ENCODE measurements around the gene SCO2. TPM values are rescaled to one million over a fixed set of nuclear protein-coding genes. Genes with fewer than 3 reads are reported as not detected.

The SCO2 gene
- total RNA-seq, 2 donors from 2014 or later = 0.89 to 2.3 TPM

- DNase-seq = no peak
- H3K27ac ChIP-seq (ENCODE audit: low read depth, low read length) = no peak overlapping the region
- Mint-ChIP-seq H3K27ac (no peak overlapping the region), H3K36me3 (ENCODE audit: low read depth) (no peaks in the 10 kb centered on the region), H3K27me3 (ENCODE audit: insufficient read depth) (peaks cover 59% of the 10 kb centered on the region), H3K4me1 (peaks cover 9% of the 10 kb centered on the region), H3K4me3 (no peak overlapping the region), H3K9me3 (no peaks in the 10 kb centered on the region)
- no peak overlapping the region for H3K4me3 ChIP-seq (ENCODE audit: low read length)
- H3K9me3 ChIP-seq (ENCODE audit: control insufficient read depth, low read length) = no peaks in the 10 kb centered on the region
- TF ChIP-seq CTCF (conservative IDR thresholded peaks at IDR 0.05) = no peak
- H3K9ac ChIP-seq (ENCODE audit: extremely low read depth, low read length, poor library complexity, severe bottlenecking) = no peak overlapping the region
- peaks cover 57% of the 10 kb centered on the region for H3K27me3 ChIP-seq (ENCODE audit: control insufficient read depth, insufficient read depth, low read length, poor library complexity, severe bottlenecking)
- H3K36me3 ChIP-seq (ENCODE audit: control insufficient read depth, insufficient read depth, low read length) = no peaks in the 10 kb centered on the region
- H3K4me1 ChIP-seq (ENCODE audit: control insufficient read depth, insufficient read depth, low read length) = no peaks in the 10 kb centered on the region
- 63 to 80% methylated on average over 9 to 15 of the region's 15 CpGs for WGBS, 2 experiments (ENCODE audit: insufficient coverage in 1 of 2, insufficient read length in 1 of 2)
Measured at GRCh38 chr22:50528682-50529415, 3.5 kb upstream of the SCO2 start.

GRCh38 chr22:50527921-50528681 is 2.7 kb upstream of the SCO2 start:
- H3K4me3 ChIP-seq (ENCODE audit: low read length) = no peak overlapping the region
- H3K4me1 Mint-ChIP-seq = peaks cover 9% of the 10 kb centered on the region
- H3K36me3 ChIP-seq (ENCODE audit: control insufficient read depth, insufficient read depth, low read length) = peaks cover 6% of the 10 kb centered on the region
- peaks cover 51% of the 10 kb centered on the region for H3K27me3 Mint-ChIP-seq (ENCODE audit: insufficient read depth)
- WGBS, 2 experiments (ENCODE audit: insufficient coverage in 1 of 2, insufficient read length in 1 of 2) = 91 to 93% methylated on average over 12 to 18 of the region's 18 CpGs
- no peak overlapping the region for H3K27ac ChIP-seq (ENCODE audit: low read depth, low read length)
- H3K4me3 Mint-ChIP-seq = no peak overlapping the region
- H3K36me3 Mint-ChIP-seq (ENCODE audit: low read depth) = peaks cover 3% of the 10 kb centered on the region
- no peak overlapping the region for H3K27ac Mint-ChIP-seq
- DNase-seq = peak; percentile 43
- H3K9me3 ChIP-seq (ENCODE audit: control insufficient read depth, low read length) = no peaks in the 10 kb centered on the region
- H3K27me3 ChIP-seq (ENCODE audit: control insufficient read depth, insufficient read depth, low read length, poor library complexity, severe bottlenecking) = peaks cover 52% of the 10 kb centered on the region
- H3K9ac ChIP-seq (ENCODE audit: extremely low read depth, low read length, poor library complexity, severe bottlenecking) = no peak overlapping the region
- no peak for TF ChIP-seq CTCF (conservative IDR thresholded peaks at IDR 0.05)
- no peaks in the 10 kb centered on the region for H3K9me3 Mint-ChIP-seq
- no peaks in the 10 kb centered on the region for H3K4me1 ChIP-seq (ENCODE audit: control insufficient read depth, insufficient read depth, low read length)

GRCh38 chr22:50526834-50527801 is 1.7 kb upstream of the SCO2 start:
- no peak overlapping the region for H3K9ac ChIP-seq (ENCODE audit: extremely low read depth, low read length, poor library complexity, severe bottlenecking)
- DNase-seq = peak; percentile 90
- H3K4me3 Mint-ChIP-seq = peak overlapping the region; percentile 70
- H3K36me3 Mint-ChIP-seq (ENCODE audit: low read depth) = peaks cover 5% of the 10 kb centered on the region
- no peak for TF ChIP-seq CTCF (conservative IDR thresholded peaks at IDR 0.05)
- no peaks in the 10 kb centered on the region for H3K9me3 Mint-ChIP-seq
- peaks cover 42% of the 10 kb centered on the region for H3K27me3 ChIP-seq (ENCODE audit: control insufficient read depth, insufficient read depth, low read length, poor library complexity, severe bottlenecking)
- peaks cover 9% of the 10 kb centered on the region for H3K4me1 Mint-ChIP-seq
- H3K4me1 ChIP-seq (ENCODE audit: control insufficient read depth, insufficient read depth, low read length) = no peaks in the 10 kb centered on the region
- no peak overlapping the region for H3K27ac Mint-ChIP-seq
- peaks cover 10% of the 10 kb centered on the region for H3K36me3 ChIP-seq (ENCODE audit: control insufficient read depth, insufficient read depth, low read length)
- no peak overlapping the region for H3K27ac ChIP-seq (ENCODE audit: low read depth, low read length)
- no peaks in the 10 kb centered on the region for H3K9me3 ChIP-seq (ENCODE audit: control insufficient read depth, low read length)
- peak overlapping the region; percentile 88 for H3K4me3 ChIP-seq (ENCODE audit: low read length)
- WGBS, 2 experiments (ENCODE audit: insufficient coverage in 1 of 2, insufficient read length in 1 of 2) = 53 to 59% methylated on average over 20 to 29 of the region's 29 CpGs
- H3K27me3 Mint-ChIP-seq (ENCODE audit: insufficient read depth) = peaks cover 42% of the 10 kb centered on the region
